Measurements from ENCODE around the gene HDAC8.

HDAC8 gene

DNA sequence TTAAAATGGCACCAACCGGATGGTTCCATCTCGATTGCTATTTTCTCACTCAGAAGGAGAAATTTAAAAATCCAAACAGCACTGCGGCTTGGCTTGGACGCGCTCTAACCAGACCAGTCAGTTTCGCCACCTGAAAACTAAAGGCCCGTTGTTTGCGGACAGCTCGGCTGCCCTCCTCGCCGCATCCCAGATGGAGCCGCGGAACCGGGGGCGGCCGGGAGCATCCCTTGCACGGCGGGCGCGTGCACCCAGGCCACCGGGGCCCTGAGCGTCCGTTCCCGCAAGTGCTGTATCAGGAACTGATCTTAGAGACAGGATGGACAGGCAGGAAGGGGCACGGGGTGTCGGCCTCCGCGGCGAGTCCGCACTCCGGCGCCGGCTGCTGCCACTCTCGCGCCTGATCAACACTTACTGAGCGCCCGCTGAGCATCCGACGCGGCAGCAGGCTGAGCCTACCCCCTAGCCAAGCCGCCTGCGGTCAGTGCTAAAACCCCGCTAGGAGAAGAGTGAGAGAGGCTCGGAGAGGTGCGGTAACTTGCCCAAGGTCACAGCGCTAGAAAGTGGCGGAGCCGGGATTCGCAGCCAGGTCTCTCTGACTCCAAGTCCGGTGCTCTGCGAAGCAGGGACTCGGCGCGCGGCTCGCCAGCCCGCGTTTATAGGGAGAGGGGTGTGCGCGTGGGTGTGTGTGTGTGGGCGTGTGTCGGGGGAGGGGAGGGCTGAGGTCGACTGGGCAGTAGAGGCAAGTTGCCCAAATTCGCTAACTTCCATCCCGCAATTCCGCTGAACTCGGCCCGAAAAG is 267.2 kb downstream of the HDAC8 start, which contains the start of gene CITED1:
Gene CITED1 (minus strand): TSS at position 629 of the 799 bp plus-strand sequence. CDS start 3,045 bp downstream, outside the sequence.
- peak; percentile 44 for DNase-seq
- TF ChIP-seq POLR2A (IDR thresholded peaks at IDR 0.05; ENCODE audit: low read length) (no peak), GATA1 (IDR thresholded peaks at IDR 0.05; ENCODE audit: low read depth, low read length) (no peak)

DNA sequence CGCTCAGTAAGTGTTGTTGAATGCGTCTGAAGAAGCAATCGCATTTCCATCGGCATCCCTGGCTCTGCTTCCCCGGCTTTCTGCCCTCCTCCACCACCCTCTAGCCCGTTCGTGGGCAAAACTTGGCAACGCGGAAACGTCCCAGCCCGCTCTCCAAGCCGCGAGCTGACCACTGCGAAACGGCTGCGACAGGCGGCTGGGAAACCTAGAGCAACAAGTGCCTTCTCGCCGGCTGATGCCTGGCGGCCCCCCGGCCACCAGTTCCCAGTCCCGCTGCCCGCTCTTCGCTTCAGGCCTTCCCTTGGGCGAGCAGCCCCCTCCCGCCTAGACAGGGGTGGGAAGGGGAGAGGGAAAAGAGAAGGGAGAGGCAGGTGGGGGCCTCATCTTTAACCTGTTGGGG is 267.8 kb downstream of the HDAC8 start:
- DNase-seq: peak; percentile 3 to 8
- TF ChIP-seq GATA1 (IDR thresholded peaks at IDR 0.05; ENCODE audit: low read depth, low read length): no peak
- TF ChIP-seq POLR2A (IDR thresholded peaks at IDR 0.05; ENCODE audit: low read length): no peak

DNA sequence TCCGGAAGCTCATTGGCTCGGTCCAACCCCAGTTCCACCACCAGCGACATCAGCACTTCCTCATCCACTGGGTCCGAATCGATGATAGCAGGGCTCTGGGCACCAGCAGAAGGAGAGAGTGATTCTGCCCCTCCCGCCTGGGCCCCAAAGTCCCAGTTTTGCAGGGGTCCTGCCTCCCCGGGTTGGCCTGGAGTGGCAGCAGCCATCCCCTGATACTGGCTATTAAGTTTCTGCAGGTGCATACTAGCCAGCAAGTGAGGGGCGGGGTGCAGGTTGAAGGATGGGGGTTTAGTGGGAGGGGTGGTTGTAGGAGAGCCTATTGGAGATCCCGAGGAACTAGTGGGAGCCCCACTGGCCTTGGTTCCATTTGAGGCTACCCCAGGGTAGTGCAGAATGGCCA is 270.9 kb downstream of the HDAC8 start:
- DNase-seq: no peak
- TF ChIP-seq GATA1 (IDR thresholded peaks at IDR 0.05; ENCODE audit: low read depth, low read length): no peak
- TF ChIP-seq POLR2A (IDR thresholded peaks at IDR 0.05; ENCODE audit: low read length): no peak

DNA sequence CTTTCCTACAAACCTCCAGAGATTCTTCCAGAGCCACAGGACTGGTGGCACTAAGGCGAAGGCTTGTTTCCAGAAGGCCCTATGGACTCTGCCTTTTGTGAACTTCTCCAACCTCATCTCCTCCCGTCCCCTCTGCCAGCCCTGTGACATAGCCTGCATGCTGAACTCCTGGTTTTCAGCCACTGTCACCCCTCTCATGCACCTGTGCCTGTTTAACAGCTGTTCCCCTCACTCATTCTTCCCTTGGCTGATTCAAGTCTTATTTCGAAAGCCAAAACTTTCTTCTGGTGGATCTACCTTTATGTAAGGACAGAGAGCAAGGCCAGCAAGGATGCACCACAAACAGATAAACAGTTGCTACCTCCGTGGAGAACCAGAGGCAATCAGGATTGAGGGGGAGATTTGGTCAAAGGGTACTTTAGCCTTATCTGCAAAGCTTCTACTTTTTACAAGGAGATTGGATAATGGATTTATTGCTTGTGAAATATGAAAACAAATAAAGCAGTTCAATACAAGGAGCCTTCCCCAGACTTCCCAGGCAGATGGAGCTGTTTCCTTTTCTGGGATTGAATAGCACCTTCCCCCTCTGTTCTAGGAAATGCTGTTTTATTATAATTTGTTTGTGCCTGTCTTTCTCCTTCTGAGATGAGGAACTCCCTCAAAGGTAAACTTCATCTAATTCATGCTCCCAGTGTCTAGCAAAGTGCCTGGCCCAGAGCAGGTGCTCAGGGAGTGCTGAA is 272.6 kb downstream of the HDAC8 start:
- no peak for TF ChIP-seq GATA1 (IDR thresholded peaks at IDR 0.05; ENCODE audit: low read depth, low read length)
- no peak for TF ChIP-seq POLR2A (IDR thresholded peaks at IDR 0.05; ENCODE audit: low read length)
- DNase-seq: no peak

- DNase-seq: peak; percentile 62 to 64
- TF ChIP-seq POLR2A (IDR thresholded peaks at IDR 0.05; ENCODE audit: low read length): no peak
- TF ChIP-seq GATA1 (IDR thresholded peaks at IDR 0.05; ENCODE audit: low read depth, low read length): no peak
Measured at GRCh38 chrX:72297953-72298730, 274.5 kb downstream of the HDAC8 start.

DNA sequence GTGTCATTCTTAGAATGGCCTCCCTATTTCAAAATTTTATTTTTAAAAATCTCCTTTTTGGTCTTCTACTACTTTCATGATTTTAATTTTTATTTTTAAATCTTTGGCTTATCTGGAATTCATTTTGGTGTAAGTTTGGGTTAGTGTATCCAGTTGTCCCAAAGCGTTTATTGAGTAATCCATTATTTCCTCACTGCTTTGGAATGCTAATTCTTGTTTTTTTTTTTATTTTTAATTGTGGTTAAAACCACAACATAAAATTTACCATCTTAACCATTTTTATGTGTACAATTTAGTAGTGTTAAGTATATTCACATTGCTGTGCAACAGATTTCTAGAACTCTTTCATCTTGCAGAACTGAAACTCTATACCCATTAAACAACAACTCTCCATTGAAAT is 275.7 kb downstream of the HDAC8 start:
- no peak for DNase-seq
- TF ChIP-seq GATA1 (IDR thresholded peaks at IDR 0.05; ENCODE audit: low read depth, low read length) (no peak), POLR2A (IDR thresholded peaks at IDR 0.05; ENCODE audit: low read length) (no peak)

DNA sequence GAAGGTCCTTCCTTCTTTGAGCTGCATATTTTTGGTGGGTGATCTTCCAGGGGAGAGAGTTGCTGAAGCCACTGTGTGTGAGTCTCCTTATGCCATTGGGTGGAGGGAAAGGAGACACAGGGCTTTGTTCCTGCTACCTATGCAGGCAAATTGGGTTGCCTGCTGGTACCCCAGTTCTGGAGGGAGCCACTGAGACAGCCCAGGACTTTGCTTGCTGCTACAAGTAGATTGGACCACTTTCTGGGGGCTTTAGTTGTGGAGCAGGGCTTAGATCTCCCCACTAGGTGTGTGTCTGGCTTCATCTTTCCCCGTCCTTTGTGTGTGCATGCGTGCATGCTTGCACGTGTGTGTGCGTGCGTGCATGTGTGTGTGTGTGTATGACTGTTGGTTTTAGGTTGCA is 276.9 kb downstream of the HDAC8 start:
- no peak for TF ChIP-seq GATA1 (IDR thresholded peaks at IDR 0.05; ENCODE audit: low read depth, low read length)
- no peak for TF ChIP-seq POLR2A (IDR thresholded peaks at IDR 0.05; ENCODE audit: low read length)
- no peak for DNase-seq

DNA sequence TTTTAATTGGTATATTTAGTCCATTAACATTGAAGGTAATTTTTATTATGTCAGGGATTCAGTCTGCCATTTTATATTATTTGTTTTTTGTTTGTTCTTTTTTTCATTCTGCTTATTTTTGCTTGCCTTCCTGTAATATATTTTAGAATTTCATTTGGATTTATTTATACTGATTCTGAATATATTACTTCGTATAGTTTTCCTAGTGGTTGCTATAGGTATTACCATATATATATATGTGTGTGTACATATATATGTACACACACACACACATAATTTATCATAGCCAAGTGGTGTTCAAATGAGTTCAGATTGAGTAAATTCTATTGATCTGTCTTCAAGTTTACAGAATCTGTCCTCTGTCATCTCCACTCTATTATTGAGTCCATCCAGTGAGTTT is 278.1 kb downstream of the HDAC8 start:
- TF ChIP-seq POLR2A (IDR thresholded peaks at IDR 0.05; ENCODE audit: low read length) (no peak), GATA1 (IDR thresholded peaks at IDR 0.05; ENCODE audit: low read depth, low read length) (no peak)
- DNase-seq: no peak

DNA sequence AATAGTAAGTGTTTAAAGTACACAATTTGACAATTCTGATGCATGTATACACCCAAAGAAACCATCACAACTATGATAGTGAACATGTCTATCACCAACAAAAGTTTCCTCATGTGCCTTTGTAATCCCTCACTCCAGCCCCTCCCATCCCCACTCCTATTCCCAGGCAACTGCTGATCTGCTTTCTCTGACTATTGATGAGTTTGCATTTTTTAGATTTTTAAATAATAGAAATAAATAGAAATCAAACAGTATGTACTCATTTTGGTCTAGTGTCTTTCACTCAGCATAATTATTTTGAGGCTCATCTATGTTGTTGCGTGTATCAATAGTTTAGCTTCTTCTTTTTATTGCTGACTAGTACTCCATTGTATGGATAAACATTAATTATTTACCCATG is 290.3 kb downstream of the HDAC8 start:
- TF ChIP-seq POLR2A (IDR thresholded peaks at IDR 0.05; ENCODE audit: low read length): no peak
- TF ChIP-seq GATA1 (IDR thresholded peaks at IDR 0.05; ENCODE audit: low read depth, low read length): no peak
- DNase-seq: no peak

DNA sequence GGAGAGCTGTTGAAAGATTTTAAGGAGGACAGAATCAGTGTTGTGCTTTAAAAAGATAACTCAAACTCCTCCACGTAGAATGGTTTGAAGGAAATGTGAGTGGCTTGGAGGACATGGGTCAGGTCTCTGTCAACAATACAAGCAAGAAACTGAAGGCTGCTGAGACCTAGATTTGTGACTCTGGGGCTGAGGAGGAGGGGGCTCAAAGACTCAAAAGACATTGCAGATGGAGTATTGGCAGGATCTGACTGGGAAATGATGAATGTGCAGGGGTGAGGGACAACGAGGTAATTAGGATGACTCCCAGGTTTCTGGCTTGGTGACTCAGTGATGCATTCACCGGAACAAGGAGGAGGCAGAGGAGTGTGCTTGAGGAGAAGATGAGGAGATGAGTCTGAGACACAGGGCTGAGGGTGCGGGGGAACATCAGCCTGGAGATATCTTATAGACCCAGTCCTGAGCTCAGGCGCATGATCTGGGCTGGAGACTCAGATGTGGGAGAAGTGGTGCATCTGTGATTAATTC is 292.3 kb downstream of the HDAC8 start:
- DNase-seq: no peak
- TF ChIP-seq GATA1 (IDR thresholded peaks at IDR 0.05; ENCODE audit: low read depth, low read length): no peak
- no peak for TF ChIP-seq POLR2A (IDR thresholded peaks at IDR 0.05; ENCODE audit: low read length)
